ENCODE results near the gene CUL7.

DNA sequence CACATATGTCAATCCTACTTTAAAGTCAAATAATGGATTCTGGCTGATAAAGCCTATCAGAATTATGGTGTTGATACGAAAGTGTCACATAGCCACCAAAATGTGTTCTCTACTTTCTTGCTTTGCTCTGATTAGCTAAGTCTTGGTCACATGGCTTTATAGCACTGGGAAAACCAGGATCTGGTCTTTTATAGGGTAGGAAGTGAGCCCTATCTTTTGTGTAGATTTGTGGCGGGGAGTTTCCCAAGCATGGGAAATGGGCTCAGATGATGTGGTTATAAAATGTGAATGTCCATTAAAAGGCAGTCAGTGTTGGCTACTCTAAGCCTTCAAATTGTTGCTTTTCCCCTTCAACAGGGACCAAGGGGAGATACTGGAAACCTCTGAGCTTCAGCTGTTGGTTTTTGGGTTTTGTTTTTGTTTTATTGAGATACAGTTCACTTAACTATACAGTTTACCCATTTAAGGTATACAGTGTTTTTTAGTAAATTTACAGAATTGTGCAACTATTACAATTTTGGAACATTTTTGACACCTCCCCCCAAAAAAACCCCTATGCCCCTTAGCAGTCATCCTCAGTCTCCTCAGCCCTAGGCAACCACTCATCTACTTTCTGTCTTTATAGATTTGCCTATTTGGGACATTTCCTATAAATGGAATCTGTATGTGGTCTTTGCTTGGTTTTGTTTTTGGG, 20.0 kb downstream of the CUL7 start:
- TF ChIP-seq, protein P1, sequence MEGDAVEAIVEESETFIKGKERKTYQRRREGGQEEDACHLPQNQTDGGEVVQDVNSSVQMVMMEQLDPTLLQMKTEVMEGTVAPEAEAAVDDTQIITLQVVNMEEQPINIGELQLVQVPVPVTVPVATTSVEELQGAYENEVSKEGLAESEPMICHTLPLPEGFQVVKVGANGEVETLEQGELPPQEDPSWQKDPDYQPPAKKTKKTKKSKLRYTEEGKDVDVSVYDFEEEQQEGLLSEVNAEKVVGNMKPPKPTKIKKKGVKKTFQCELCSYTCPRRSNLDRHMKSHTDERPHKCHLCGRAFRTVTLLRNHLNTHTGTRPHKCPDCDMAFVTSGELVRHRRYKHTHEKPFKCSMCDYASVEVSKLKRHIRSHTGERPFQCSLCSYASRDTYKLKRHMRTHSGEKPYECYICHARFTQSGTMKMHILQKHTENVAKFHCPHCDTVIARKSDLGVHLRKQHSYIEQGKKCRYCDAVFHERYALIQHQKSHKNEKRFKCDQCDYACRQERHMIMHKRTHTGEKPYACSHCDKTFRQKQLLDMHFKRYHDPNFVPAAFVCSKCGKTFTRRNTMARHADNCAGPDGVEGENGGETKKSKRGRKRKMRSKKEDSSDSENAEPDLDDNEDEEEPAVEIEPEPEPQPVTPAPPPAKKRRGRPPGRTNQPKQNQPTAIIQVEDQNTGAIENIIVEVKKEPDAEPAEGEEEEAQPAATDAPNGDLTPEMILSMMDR (IDR thresholded peaks at IDR 0.05): no peak
- no peak for TF ChIP-seq POLR2A (IDR thresholded peaks at IDR 0.05)
